Umbilical cord (tissue), 2 donors: Measurements from ENCODE around the gene SCAP. TPM values are rescaled to one million over a fixed set of nuclear protein-coding genes. Genes with fewer than 3 reads are reported as not detected.
"Not testable (repeated sequence)": the region's sequence is repeated elsewhere in the genome, so short reads cannot be mapped to it uniquely, and the experiment has no call there.

Source experiments
- DNase-seq: peaks from one replicate; pipeline ENCODE4 v3.0.0-alpha.2; 2015; ENCODE audit warnings: low spot score
- total RNA-seq: library from RNA; depleted of rRNA; stranded (reverse); fragments of >200 nt; gene quantifications from one replicate; pipeline ENCODE4 v1.2.3, GENCODE V29; 2014; ENCODE audit warnings: low replicate concordance; ENCODE audit not compliant: insufficient read depth

SCAP gene
- total RNA-seq, 1 donor from 2014 or later = 44.8 TPM

- DNase-seq = no peak
These were observed 76.0 kb downstream of the SCAP start for GRCh38 chr3:47399531-47400270.

- no peak for DNase-seq
These were observed 76.7 kb downstream of the SCAP start for GRCh38 chr3:47399016-47399415.

- DNase-seq = no peak
These were observed 77.5 kb downstream of the SCAP start for GRCh38 chr3:47398228-47398627.

- DNase-seq = no peak
These were observed 80.9 kb downstream of the SCAP start for GRCh38 chr3:47394881-47395280.

- peak; percentile 22 for DNase-seq
These were observed 81.4 kb downstream of the SCAP start for GRCh38 chr3:47394140-47394870.

GRCh38 chr3:47392933-47393332 is 82.8 kb downstream of the SCAP start:
- no peak for DNase-seq

- no peak for DNase-seq
These were observed 89.9 kb downstream of the SCAP start for GRCh38 chr3:47385796-47386195.

- no peak for DNase-seq
These were observed 90.7 kb downstream of the SCAP start for GRCh38 chr3:47385007-47385406.

GRCh38 chr3:47384425-47384824 is 91.3 kb downstream of the SCAP start:
- no peak for DNase-seq

- DNase-seq = peak; percentile 96
These were observed 94.2 kb downstream of the SCAP start for GRCh38 chr3:47381317-47382157.

- DNase-seq = peak; percentile 100
These were observed 95.0 kb downstream of the SCAP start, which contains the start of gene PTPN23 for GRCh38 chr3:47380601-47381316. Gene PTPN23, plus strand, starts transcription at chr3:47381021. Its CDS starts 76 bp downstream, at chr3:47381097.

GRCh38 chr3:47380026-47380600 is 95.6 kb downstream of the SCAP start:
- DNase-seq = no peak

- DNase-seq = no peak
These were observed 96.3 kb downstream of the SCAP start for GRCh38 chr3:47379411-47379899.

GRCh38 chr3:47378869-47379268 is 96.9 kb downstream of the SCAP start:
- DNase-seq = no peak

- DNase-seq = no peak
These were observed 98.6 kb downstream of the SCAP start for GRCh38 chr3:47377186-47377585.

- DNase-seq = no peak
These were observed 99.3 kb downstream of the SCAP start for GRCh38 chr3:47376393-47376792.

GRCh38 chr3:47374587-47374986 is 101.2 kb downstream of the SCAP start:
- no peak for DNase-seq

- DNase-seq = no peak
These were observed 104.6 kb downstream of the SCAP start for GRCh38 chr3:47370887-47371697.

- DNase-seq = not testable (repeated sequence)
These were observed 105.7 kb downstream of the SCAP start for GRCh38 chr3:47370020-47370419.

- DNase-seq = no peak
These were observed 108.1 kb downstream of the SCAP start for GRCh38 chr3:47367631-47368030.
